KMS-11 (cell line): ENCODE measurements around the gene PLXNA2.

Source experiments
- H2AFZ ChIP-seq: fragments of 200-600 bp; sonication (generic); 2 replicates; pipeline ENCODE4 v1.6.1; 2016; ENCODE audit warnings: antibody characterized with exemption, mixed run types, low read depth
- H3K27ac ChIP-seq: fragments of 200-600 bp; sonication (generic); 2 replicates; pipeline ENCODE4 v1.6.1; 2016; ENCODE audit warnings: mild to moderate bottlenecking, mixed run types
- H3K27me3 ChIP-seq: fragments of 200-600 bp; sonication (generic); 2 replicates; pipeline ENCODE4 v1.6.1; 2017; ENCODE audit warnings: mild to moderate bottlenecking, low read depth, mixed run types, moderate library complexity; ENCODE audit not compliant: insufficient read depth
- H3K36me3 ChIP-seq: fragments of 200-600 bp; sonication (generic); 2 replicates; pipeline ENCODE4 v1.6.1; 2017; ENCODE audit warnings: mild to moderate bottlenecking, mixed run types; ENCODE audit not compliant: insufficient read depth
- H3K4me1 ChIP-seq: fragments of 200-600 bp; sonication (generic); 2 replicates; pipeline ENCODE4 v1.6.1; 2016; ENCODE audit warnings: mild to moderate bottlenecking, low read depth, mixed run types; ENCODE audit not compliant: poor library complexity, severe bottlenecking
- H3K4me2 ChIP-seq: fragments of 200-600 bp; sonication (generic); 2 replicates; pipeline ENCODE4 v1.7.0; 2016; ENCODE audit warnings: mild to moderate bottlenecking, mixed run types
- H3K4me3 ChIP-seq: fragments of 200-600 bp; sonication (generic); IDR thresholded peaks from 2 replicates; pipeline ENCODE4 v1.6.1; 2017; ENCODE audit warnings: low read depth, low read length, mixed read lengths; ENCODE audit not compliant: insufficient read depth
- H3K79me2 ChIP-seq: fragments of 200-600 bp; sonication (generic); 2 replicates; pipeline ENCODE4 v1.6.1; 2016; ENCODE audit warnings: low read depth, mixed run types; ENCODE audit not compliant: insufficient read depth
- H3K9ac ChIP-seq: fragments of 200-600 bp; sonication (generic); 2 replicates; pipeline ENCODE4 v1.6.1; 2016; ENCODE audit warnings: mild to moderate bottlenecking, mixed run types
- H4K20me1 ChIP-seq: fragments of 200-600 bp; sonication (generic); 2 replicates; pipeline ENCODE4 v1.6.1; 2016; ENCODE audit warnings: mild to moderate bottlenecking, mixed run types; ENCODE audit not compliant: insufficient read depth
- TF ChIP-seq, protein P1 (sequence below): fragments of 200-600 bp; sonication (generic); conservative IDR thresholded peaks from 2 replicates; pipeline ENCODE4 v1.6.1; 2017; ENCODE audit warnings: low read depth, mild to moderate bottlenecking, antibody characterized with exemption, low read length, moderate library complexity, mixed read lengths

Gene PLXNA2

DNA sequence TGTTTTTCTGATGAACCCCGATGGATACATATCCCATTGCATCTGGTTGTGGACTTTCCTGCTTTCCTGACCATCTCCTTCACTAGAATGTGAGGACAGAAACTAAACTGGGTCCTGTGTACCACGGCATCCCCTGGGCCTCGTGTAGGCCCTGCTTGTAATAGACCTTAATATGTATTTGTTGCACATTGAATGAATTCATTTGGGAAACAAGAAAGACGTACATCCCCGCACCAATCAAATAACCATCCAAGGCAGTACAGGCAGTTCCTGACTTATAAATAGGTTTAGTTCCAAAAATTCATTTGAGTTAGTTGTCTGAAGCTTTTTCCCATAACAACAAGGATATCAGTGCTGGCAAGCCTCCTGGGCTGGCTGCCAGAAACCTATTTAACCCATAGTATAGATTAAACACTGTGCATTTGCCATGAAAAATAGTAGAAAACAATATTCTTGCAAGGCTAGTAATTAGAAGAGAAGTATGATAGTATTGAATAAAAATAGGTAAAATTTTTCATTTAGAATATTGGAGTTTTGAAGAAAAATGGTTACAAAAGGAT is 251.4 kb downstream of the PLXNA2 start:
- H3K36me3 ChIP-seq = no peaks in the 10 kb centered on the region
- no peak overlapping the region for H3K4me2 ChIP-seq
- no peak overlapping the region for H2AFZ ChIP-seq
- TF ChIP-seq, protein P1, sequence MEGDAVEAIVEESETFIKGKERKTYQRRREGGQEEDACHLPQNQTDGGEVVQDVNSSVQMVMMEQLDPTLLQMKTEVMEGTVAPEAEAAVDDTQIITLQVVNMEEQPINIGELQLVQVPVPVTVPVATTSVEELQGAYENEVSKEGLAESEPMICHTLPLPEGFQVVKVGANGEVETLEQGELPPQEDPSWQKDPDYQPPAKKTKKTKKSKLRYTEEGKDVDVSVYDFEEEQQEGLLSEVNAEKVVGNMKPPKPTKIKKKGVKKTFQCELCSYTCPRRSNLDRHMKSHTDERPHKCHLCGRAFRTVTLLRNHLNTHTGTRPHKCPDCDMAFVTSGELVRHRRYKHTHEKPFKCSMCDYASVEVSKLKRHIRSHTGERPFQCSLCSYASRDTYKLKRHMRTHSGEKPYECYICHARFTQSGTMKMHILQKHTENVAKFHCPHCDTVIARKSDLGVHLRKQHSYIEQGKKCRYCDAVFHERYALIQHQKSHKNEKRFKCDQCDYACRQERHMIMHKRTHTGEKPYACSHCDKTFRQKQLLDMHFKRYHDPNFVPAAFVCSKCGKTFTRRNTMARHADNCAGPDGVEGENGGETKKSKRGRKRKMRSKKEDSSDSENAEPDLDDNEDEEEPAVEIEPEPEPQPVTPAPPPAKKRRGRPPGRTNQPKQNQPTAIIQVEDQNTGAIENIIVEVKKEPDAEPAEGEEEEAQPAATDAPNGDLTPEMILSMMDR = no peak
- no peaks in the 10 kb centered on the region for H3K27me3 ChIP-seq
- no peak overlapping the region for H3K9ac ChIP-seq
- H3K4me1 ChIP-seq = no peaks in the 10 kb centered on the region
- no peaks in the 10 kb centered on the region for H3K79me2 ChIP-seq
- no peak overlapping the region for H3K4me3 ChIP-seq
- H3K27ac ChIP-seq = no peak overlapping the region
- H4K20me1 ChIP-seq = no peaks in the 10 kb centered on the region

DNA sequence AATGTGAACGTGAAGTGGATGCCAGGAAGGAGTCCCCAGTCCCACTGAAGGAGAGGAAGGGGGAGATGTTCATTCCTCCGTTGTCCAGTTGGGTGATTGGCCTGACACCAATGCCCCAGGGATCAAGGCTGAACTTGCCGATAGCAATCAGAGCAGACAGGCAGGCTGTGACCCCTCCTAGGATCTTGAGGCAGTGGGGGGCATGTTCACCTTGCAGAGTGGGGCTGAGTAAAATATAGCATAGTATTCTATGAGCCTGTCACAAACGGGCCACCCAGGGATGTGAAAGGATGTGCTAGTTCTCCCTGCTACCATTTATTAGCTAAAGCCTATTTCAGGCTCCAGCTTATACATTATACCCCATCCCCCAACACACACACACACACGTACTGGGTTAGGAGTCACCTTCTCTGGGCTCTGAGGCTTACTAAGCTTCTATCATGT is 252.6 kb downstream of the PLXNA2 start:
- H3K27me3 ChIP-seq = no peaks in the 10 kb centered on the region
- no peak overlapping the region for H3K4me2 ChIP-seq
- no peaks in the 10 kb centered on the region for H3K79me2 ChIP-seq
- no peak overlapping the region for H3K9ac ChIP-seq
- no peaks in the 10 kb centered on the region for H3K36me3 ChIP-seq
- TF ChIP-seq, protein P1 = no peak
- H4K20me1 ChIP-seq = no peaks in the 10 kb centered on the region
- H3K4me3 ChIP-seq = no peak overlapping the region
- no peak overlapping the region for H3K27ac ChIP-seq
- no peaks in the 10 kb centered on the region for H3K4me1 ChIP-seq
- no peak overlapping the region for H2AFZ ChIP-seq

DNA sequence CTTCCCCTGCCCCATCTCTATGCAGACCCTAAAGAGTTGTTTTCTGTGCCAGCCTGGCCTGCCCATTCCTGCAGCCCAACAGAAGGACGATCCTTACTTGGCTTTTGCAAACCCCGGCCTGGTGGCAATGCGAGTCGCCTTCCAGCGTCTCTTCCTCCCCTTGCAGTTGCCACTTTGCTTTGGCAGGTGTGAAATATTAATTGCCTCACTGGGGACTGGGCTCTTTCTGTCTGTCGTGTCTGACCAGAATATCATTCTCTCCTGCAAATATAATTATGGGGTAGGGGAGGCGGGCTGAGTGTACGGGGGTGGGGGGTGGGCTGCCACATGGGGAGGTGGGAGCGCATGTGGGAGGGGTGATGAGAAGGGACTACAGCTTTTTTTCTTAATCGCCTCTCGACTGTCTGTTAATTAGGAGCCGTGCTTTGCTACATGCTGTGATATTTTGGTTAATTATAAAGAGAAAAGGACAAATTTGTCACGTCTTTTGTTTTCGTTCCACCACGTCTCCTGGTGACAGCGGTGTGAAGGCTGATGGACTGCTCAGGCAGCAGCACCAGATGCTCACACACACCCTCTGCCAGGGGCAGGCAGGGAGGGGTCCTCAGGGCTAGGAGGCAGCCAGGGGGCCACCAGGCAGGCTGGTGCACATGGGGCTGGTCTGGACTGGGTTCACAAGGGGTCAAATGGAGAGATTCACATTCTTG is 253.2 kb downstream of the PLXNA2 start:
- Histone ChIP-seq H3K4me1 (no peaks in the 10 kb centered on the region), H3K36me3 (no peaks in the 10 kb centered on the region), H2AFZ (no peak overlapping the region), H3K27ac (no peak overlapping the region), H3K4me3 (no peak overlapping the region), H3K4me2 (no peak overlapping the region), H3K9ac (no peak overlapping the region), H3K27me3 (no peaks in the 10 kb centered on the region), H3K79me2 (no peaks in the 10 kb centered on the region), H4K20me1 (no peaks in the 10 kb centered on the region)
- TF ChIP-seq, protein P1 = no peak

DNA sequence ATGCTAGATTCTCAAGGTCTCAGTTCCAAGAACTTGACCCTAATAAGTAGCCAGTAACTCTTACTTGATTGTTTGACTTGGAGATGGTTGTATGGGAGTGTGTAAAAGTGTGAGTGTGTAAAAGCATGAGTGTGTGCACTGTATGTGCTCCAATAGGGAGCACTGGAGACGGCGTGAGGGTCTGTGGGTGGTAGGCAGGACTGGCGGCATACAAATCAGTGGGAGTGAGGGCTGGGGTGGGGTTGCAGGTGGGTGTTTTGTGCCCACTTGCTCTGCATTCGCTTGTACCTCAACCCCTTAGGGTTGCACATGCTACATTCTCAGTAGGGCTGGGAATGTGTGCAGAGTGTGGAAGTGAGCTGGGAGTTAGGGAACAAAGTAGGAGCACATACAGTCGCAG is 253.7 kb downstream of the PLXNA2 start:
- H3K36me3 ChIP-seq = no peaks in the 10 kb centered on the region
- H3K27ac ChIP-seq = no peak overlapping the region
- H3K27me3 ChIP-seq = no peaks in the 10 kb centered on the region
- no peaks in the 10 kb centered on the region for H3K79me2 ChIP-seq
- no peak overlapping the region for H3K4me3 ChIP-seq
- H3K4me2 ChIP-seq = no peak overlapping the region
- H3K4me1 ChIP-seq = no peaks in the 10 kb centered on the region
- no peak overlapping the region for H2AFZ ChIP-seq
- H4K20me1 ChIP-seq = no peaks in the 10 kb centered on the region
- TF ChIP-seq, protein P1 = no peak
- H3K9ac ChIP-seq = no peak overlapping the region
